Stimulated activated CD8-positive, alpha-beta memory T cell treated with anti-CD3 and anti-CD28 coated beads, Interleukin-4, amount 100 ng/mL, for 1 hour (primary cell): ENCODE data around the gene POLD1.
"Not testable (repeated sequence)": the region's sequence is repeated elsewhere in the genome, so short reads cannot be mapped to it uniquely, and the experiment has no call there.

Experiments
- DNase-seq, 2 donors: peaks; one replicate each; pipeline ENCODE4 v3.0.0-alpha.2; 2020; ENCODE audit warnings: low read depth in 2 of 2, low spot score in 1 of 2

POLD1 gene

GRCh38 chr19:50433201-50434180, 49.3 kb downstream of the POLD1 start:
- DNase-seq = no peak

- DNase-seq = no peak
Measured at GRCh38 chr19:50434525-50434924, 50.4 kb downstream of the POLD1 start.

GRCh38 chr19:50435221-50435620, 51.1 kb downstream of the POLD1 start:
- DNase-seq = no peak

- no peak for DNase-seq
Measured at GRCh38 chr19:50435627-50436026, 51.5 kb downstream of the POLD1 start.

GRCh38 chr19:50437862-50438449, 53.8 kb downstream of the POLD1 start:
- DNase-seq = no peak

- not testable (repeated sequence) for DNase-seq
Measured at GRCh38 chr19:50439130-50439529, 55.0 kb downstream of the POLD1 start.

- DNase-seq = no peak
Measured at GRCh38 chr19:50444059-50444458, 59.9 kb downstream of the POLD1 start.

- no peak for DNase-seq
Measured at GRCh38 chr19:50447053-50447452, 62.9 kb downstream of the POLD1 start.

- DNase-seq = no peak
Measured at GRCh38 chr19:50447750-50448149, 63.6 kb downstream of the POLD1 start.

- DNase-seq = no peak
Measured at GRCh38 chr19:50449236-50449899, 65.2 kb downstream of the POLD1 start.

- DNase-seq = no peak
Measured at GRCh38 chr19:50450369-50451222, 66.4 kb downstream of the POLD1 start.

- DNase-seq = no peak
Measured at GRCh38 chr19:50451223-50451534, 67.0 kb downstream of the POLD1 start.

GRCh38 chr19:50453243-50453642, 69.1 kb downstream of the POLD1 start:
- no peak for DNase-seq

- no peak for DNase-seq
Measured at GRCh38 chr19:50455992-50456391, 71.8 kb downstream of the POLD1 start.

- DNase-seq = no peak
Measured at GRCh38 chr19:50457300-50457699, 73.2 kb downstream of the POLD1 start.

- DNase-seq = no peak
Measured at GRCh38 chr19:50458396-50459066, 74.4 kb downstream of the POLD1 start.

GRCh38 chr19:50459067-50459456, 74.9 kb downstream of the POLD1 start:
- no peak for DNase-seq

GRCh38 chr19:50459638-50460037, 75.5 kb downstream of the POLD1 start:
- DNase-seq = no peak

- DNase-seq = no peak
Measured at GRCh38 chr19:50460161-50460765, 76.1 kb downstream of the POLD1 start.
